HUES64 (cell line): ENCODE data around the gene TCF23.

ENCODE experiments used
- H3K27ac ChIP-seq: 2 replicates; pipeline ENCODE4 v1.7.0; 2013; ENCODE audit warnings: low read depth, low read length, inconsistent platforms
- H3K27me3 ChIP-seq: 2 replicates; pipeline ENCODE4 v1.6.1; 2013; ENCODE audit warnings: mild to moderate bottlenecking, low read length; ENCODE audit not compliant: insufficient read depth
- H3K36me3 ChIP-seq: 2 replicates; pipeline ENCODE4 v1.6.1; 2013; ENCODE audit warnings: mild to moderate bottlenecking, low read length; ENCODE audit not compliant: insufficient read depth
- H3K4me1 ChIP-seq: 2 replicates; pipeline ENCODE4 v1.6.1; 2013; ENCODE audit warnings: mild to moderate bottlenecking, low read length, moderate library complexity; ENCODE audit not compliant: insufficient read depth
- H3K4me3 ChIP-seq: 2 replicates; pipeline ENCODE4 v1.5.1; 2013; ENCODE audit warnings: mild to moderate bottlenecking, low read length, moderate library complexity
- H3K9ac ChIP-seq: 2 replicates; pipeline ENCODE4 v1.6.1; 2013; ENCODE audit warnings: mild to moderate bottlenecking, low read depth, low read length
- H3K9me3 ChIP-seq: 2 replicates; pipeline ENCODE4 v1.6.1; 2013; ENCODE audit warnings: low read depth, low read length; ENCODE audit not compliant: insufficient read depth
- WGBS: fragments of 150-250, 120-280 bp; methylation state at CpG from one replicate; pipeline ENCODE4 v1.1.7; 2013; ENCODE audit warnings: missing lambda C conversion rate; 5-methylcytosine and 5-hydroxymethylcytosine counted together

Gene TCF23

GRCh38 chr2:27143285-27143684, 5.5 kb upstream of the TCF23 start:
- WGBS = 93% methylated on average over 1 of the region's 1 CpG
- Histone ChIP-seq H3K27ac (no peak overlapping the region), H3K9me3 (no peaks in the 10 kb centered on the region), H3K9ac (no peak overlapping the region), H3K36me3 (no peaks in the 10 kb centered on the region), H3K4me1 (no peaks in the 10 kb centered on the region), H3K27me3 (no peaks in the 10 kb centered on the region), H3K4me3 (no peak overlapping the region)

- Histone ChIP-seq H3K36me3 (no peaks in the 10 kb centered on the region), H3K9me3 (no peaks in the 10 kb centered on the region), H3K4me1 (no peaks in the 10 kb centered on the region), H3K4me3 (no peak overlapping the region), H3K9ac (no peak overlapping the region), H3K27ac (no peak overlapping the region), H3K27me3 (no peaks in the 10 kb centered on the region)
- WGBS = 95% methylated on average over 2 of the region's 2 CpGs
Observed at GRCh38 chr2:27145682-27146081, 3.1 kb upstream of the TCF23 start.

- no peak overlapping the region for H3K4me3 ChIP-seq
- H3K9me3 ChIP-seq = no peaks in the 10 kb centered on the region
- H3K36me3 ChIP-seq = no peaks in the 10 kb centered on the region
- 93% methylated on average over 8 of the region's 8 CpGs for WGBS
- no peak overlapping the region for H3K27ac ChIP-seq
- H3K4me1 ChIP-seq = no peaks in the 10 kb centered on the region
- H3K9ac ChIP-seq = no peak overlapping the region
- no peaks in the 10 kb centered on the region for H3K27me3 ChIP-seq
Observed at GRCh38 chr2:27147935-27148334, 869 bp upstream of the TCF23 start.

GRCh38 chr2:27149570-27150405, 984 bp downstream of the TCF23 start:
- WGBS = 94% methylated on average over 29 of the region's 29 CpGs
- H3K27ac ChIP-seq = no peak overlapping the region
- no peak overlapping the region for H3K9ac ChIP-seq
- H3K9me3 ChIP-seq = no peaks in the 10 kb centered on the region
- H3K4me3 ChIP-seq = no peak overlapping the region
- no peaks in the 10 kb centered on the region for H3K27me3 ChIP-seq
- H3K4me1 ChIP-seq = no peaks in the 10 kb centered on the region
- H3K36me3 ChIP-seq = no peaks in the 10 kb centered on the region

- H3K9me3 ChIP-seq = no peaks in the 10 kb centered on the region
- WGBS = 90% methylated on average over 7 of the region's 8 CpGs
- H3K9ac ChIP-seq = no peak overlapping the region
- no peaks in the 10 kb centered on the region for H3K4me1 ChIP-seq
- H3K27ac ChIP-seq = no peak overlapping the region
- H3K4me3 ChIP-seq = no peak overlapping the region
- H3K27me3 ChIP-seq = no peaks in the 10 kb centered on the region
- no peaks in the 10 kb centered on the region for H3K36me3 ChIP-seq
Observed at GRCh38 chr2:27150639-27151230, 1.9 kb downstream of the TCF23 start.

GRCh38 chr2:27152102-27152795, 3.4 kb downstream of the TCF23 start:
- 86% methylated on average over 8 of the region's 8 CpGs for WGBS
- H3K9me3 ChIP-seq = no peaks in the 10 kb centered on the region

GRCh38 chr2:27152796-27153464, 4.1 kb downstream of the TCF23 start:
- no peak overlapping the region for H3K4me3 ChIP-seq
- 87% methylated on average over 2 of the region's 2 CpGs for WGBS
- no peak overlapping the region for H3K27ac ChIP-seq
- H3K9me3 ChIP-seq = no peaks in the 10 kb centered on the region
- no peak overlapping the region for H3K9ac ChIP-seq
- H3K36me3 ChIP-seq = no peaks in the 10 kb centered on the region
- no peaks in the 10 kb centered on the region for H3K4me1 ChIP-seq
- H3K27me3 ChIP-seq = no peaks in the 10 kb centered on the region

More at GRCh38 chr2:27152102-27152795, 3.4 kb downstream of the TCF23 start:
- no peak overlapping the region for H3K9ac ChIP-seq
- no peaks in the 10 kb centered on the region for H3K4me1 ChIP-seq
- no peak overlapping the region for H3K4me3 ChIP-seq
- H3K27ac ChIP-seq = no peak overlapping the region
- H3K27me3 ChIP-seq = no peaks in the 10 kb centered on the region
- no peaks in the 10 kb centered on the region for H3K36me3 ChIP-seq

GRCh38 chr2:27154488-27154887, 5.7 kb downstream of the TCF23 start:
- Histone ChIP-seq H3K27me3 (no peaks in the 10 kb centered on the region), H3K27ac (no peak overlapping the region), H3K36me3 (no peaks in the 10 kb centered on the region), H3K4me3 (no peak overlapping the region), H3K9ac (no peak overlapping the region), H3K4me1 (no peaks in the 10 kb centered on the region), H3K9me3 (no peaks in the 10 kb centered on the region)
- WGBS = 91% methylated on average over 6 of the region's 6 CpGs

GRCh38 chr2:27155069-27155520, 6.3 kb downstream of the TCF23 start:
- no peak overlapping the region for H3K4me3 ChIP-seq
- 90% methylated on average over 9 of the region's 9 CpGs for WGBS
- H3K4me1 ChIP-seq = no peaks in the 10 kb centered on the region
- no peaks in the 10 kb centered on the region for H3K27me3 ChIP-seq
- no peaks in the 10 kb centered on the region for H3K9me3 ChIP-seq
- H3K36me3 ChIP-seq = no peaks in the 10 kb centered on the region
- no peak overlapping the region for H3K27ac ChIP-seq
- no peak overlapping the region for H3K9ac ChIP-seq

- Histone ChIP-seq H3K27ac (no peak overlapping the region), H3K9ac (no peak overlapping the region), H3K36me3 (no peaks in the 10 kb centered on the region), H3K4me3 (no peak overlapping the region), H3K9me3 (no peaks in the 10 kb centered on the region), H3K27me3 (no peaks in the 10 kb centered on the region), H3K4me1 (no peaks in the 10 kb centered on the region)
- 87% methylated on average over 6 of the region's 6 CpGs for whole genome bisulfite sequencing
Observed at GRCh38 chr2:27158468-27158867, 9.7 kb downstream of the TCF23 start.

- no peaks in the 10 kb centered on the region for H3K4me1 ChIP-seq
Observed at GRCh38 chr2:27159271-27159670, 10.5 kb downstream of the TCF23 start.

More at GRCh38 chr2:27159271-27159670, 10.5 kb downstream of the TCF23 start:
- Histone ChIP-seq H3K4me3 (no peak overlapping the region), H3K27ac (no peak overlapping the region), H3K27me3 (no peaks in the 10 kb centered on the region), H3K9me3 (no peaks in the 10 kb centered on the region), H3K36me3 (no peaks in the 10 kb centered on the region), H3K9ac (no peak overlapping the region)
- 92% methylated on average over 6 of the region's 6 CpGs for WGBS
